Heart left ventricle (tissue), 16 donors: ENCODE measurements around the gene WNT8B. TPM values are rescaled to one million over a fixed set of nuclear protein-coding genes. Genes with fewer than 3 reads are reported as not detected.

Experiments
- ATAC-seq, 4 donors: fragments of 200-7000 bp; cut with Tn5 transposase; one replicate each; pipeline ENCODE4 v1.9.1; 2020 to 2022; ENCODE audit warnings: moderate library complexity in 4 of 4, mild to moderate bottlenecking in 3 of 4, moderate number of reproducible peaks in 1 of 4
- DNase-seq, 5 donors: peaks; one replicate each; pipeline ENCODE4 v3.0.0-alpha.2; 2020
- H3K27ac ChIP-seq, 12 donors: fragments of 200-600 bp; sonication (generic) in 4 of 12; one replicate each; pipeline versions ENCODE4 v1.5.0 to v1.8.0; 2016 to 2022; ENCODE audit warnings: mild to moderate bottlenecking in 2 of 12
- H3K27me3 ChIP-seq, 9 donors: fragments of 200-600 bp; sonication (generic) in 2 of 9; one replicate each; pipeline versions ENCODE4 v1.5.1 to v1.8.0; 2016 to 2022; ENCODE audit warnings: mild to moderate bottlenecking in 3 of 9
- H3K36me3 ChIP-seq, 9 donors: fragments of 200-600 bp; sonication (generic) in 2 of 9; one replicate each; pipeline versions ENCODE4 v1.5.0 to v1.8.0; 2018 to 2022; ENCODE audit warnings: mild to moderate bottlenecking in 2 of 9
- H3K4me1 ChIP-seq, 12 donors: fragments of 200-600 bp; sonication (generic) in 4 of 12; one replicate each; pipeline versions ENCODE4 v1.5.0 to v1.8.0; 2016 to 2022; ENCODE audit warnings: mild to moderate bottlenecking in 3 of 12
- H3K4me3 ChIP-seq, 12 donors: fragments of 200-600 bp; sonication (generic) in 4 of 12; one replicate each; pipeline versions ENCODE4 v1.5.0 to v1.8.0; 2017 to 2022; ENCODE audit warnings: mild to moderate bottlenecking in 9 of 12, moderate library complexity in 4 of 12
- H3K9me3 ChIP-seq, 12 donors: fragments of 200-600 bp; sonication (generic) in 4 of 12; one replicate each; pipeline versions ENCODE4 v1.5.0 to v1.8.0; 2016 to 2022; ENCODE audit warnings: mild to moderate bottlenecking in 1 of 12
- POLR2A ChIP-seq, 2 donors: fragments of 450-650 bp; IDR thresholded peaks; one replicate each; pipeline ENCODE4 v1.6.1; 2017; ENCODE audit warnings: antibody characterized with exemption in 2 of 2, mild to moderate bottlenecking in 2 of 2, moderate library complexity in 2 of 2
- WGBS, 4 donors: extraction: QIAGEN DNeasy Blood & Tissue Kit in 2 of 4; methylation state at CpG; one replicate each; pipeline versions ENCODE4 v1.1.5 to v1.1.7; 2013 to 2018; 5-methylcytosine and 5-hydroxymethylcytosine counted together
- intact Hi-C, 10 donors: fragments of 100-400 bp; cut with DNase I; formaldehyde crosslinking; loops; one replicate each; pipeline versions ENCODE4 v1.11.1 to v1.14.2; 2022
- polyA plus RNA-seq, 2 donors: library from polyadenylated mRNA; stranded (reverse); fragments of 200-250 nt; gene quantifications; one replicate each; pipeline ENCODE4 v1.2.3, GENCODE V29; 2013
- total RNA-seq, 9 donors: library from RNA; depleted of rRNA in 2 of 9; stranded (reverse); fragments of >200 nt in 2 of 9; fragmentation: NEBNext Ultra II Directional in 3 of 9; extraction: Animal tissue kit (Norgen Biotek cat#: 25700) in 3 of 9; gene quantifications; one replicate each; pipeline versions ENCODE4 v1.1.0 to v1.2.4, GENCODE V29; 2016 to 2023
- TF ChIP-seq, protein P1 (sequence below), 12 donors: fragments of 200-600 bp; sonication (generic) in 4 of 12; IDR thresholded peaks; one replicate each; pipeline versions ENCODE4 v1.5.0 to v1.8.0; 2018 to 2022; ENCODE audit warnings: antibody characterized with exemption in 12 of 12, mild to moderate bottlenecking in 5 of 12
- donor health status: ischemic (EF 13 %, LVEDD 7.1; RV severe dilation, severe dysfunction).
- donor health status: healthy with polysubstance abuse.
- donor health status: DM: no; HTN: yes; CAD: no.
- donor health status: DM: no; HTN: no; CAD: no.
- donor health status: ischemic (EF 25% LVEDD 6.9; RV normal size, moderate dysfunction).
- donor health status: ischemic (EF 25% LVEDD 5.7; RV mildly dilated, moderate dysfunction).
- donor health status: healthy.
- donor health status: DM: yes; HTN: yes; CAD: no.
- donor health status: ischemic (EF 35%, LVEDD 5.7; RV mildly dilated, moderate dysfunction).
- donor health status: nonischemic (EF 11% LVEDD 7.7; RV severe dilation, severe dysfunction).
- donor health status: DM: yes; HTN: yes; CAD: no.
- donor health status: PGD.
- donor health status: ischemic (EF 29% LVEDD 5.4; RV normal size, mild dysfunction).
- donor health status: nonischemic (EF 23%, LVEDD 6.1; RV moderate dilation, normal function).

Gene WNT8B
- total and polyA plus RNA-seq, 11 donors = not detected

DNA sequence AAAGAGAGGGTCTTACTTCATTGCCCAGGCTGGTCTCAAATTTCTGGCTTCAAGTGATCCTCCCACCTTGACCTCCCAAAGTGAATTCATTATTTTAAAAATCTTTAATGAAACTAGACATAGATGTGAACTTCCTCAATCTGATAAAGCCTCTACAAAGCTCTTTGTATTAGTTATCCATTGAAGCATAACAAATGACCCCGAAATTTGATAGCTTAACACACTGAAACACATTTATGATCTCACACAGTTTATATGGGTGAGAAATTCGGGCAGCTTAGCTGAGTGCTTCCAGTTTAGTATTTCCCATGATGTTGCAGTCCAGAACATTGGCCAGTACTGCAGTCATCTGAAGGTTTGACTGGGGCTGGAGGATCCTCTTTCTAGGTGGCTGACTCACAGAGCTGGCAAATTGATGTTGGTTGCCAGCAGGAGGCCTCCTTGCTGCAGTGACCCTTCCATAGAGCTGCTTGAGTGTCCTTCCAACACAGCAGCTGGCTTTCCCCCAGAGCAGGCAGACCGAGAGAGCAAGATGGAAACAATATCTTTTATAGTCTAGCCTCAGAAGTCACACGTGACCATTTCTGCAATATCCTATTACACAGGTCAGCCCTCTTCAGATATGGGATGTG is 16.6 kb upstream of the WNT8B start:
- peaks cover 0 to 19% (median 0%) of the 10 kb centered on the region in 9 donors for H3K27me3 ChIP-seq
- no peak for DNase-seq
- H3K27ac ChIP-seq = no peak overlapping the region
- 61 to 73% (median 70%) methylated on average over 4 of the region's 4 CpGs for WGBS, 4 donors
- peaks cover 0 to 7% (median 0%) of the 10 kb centered on the region in 12 donors for H3K9me3 ChIP-seq
- no peaks in the 10 kb centered on the region for H3K36me3 ChIP-seq
- H3K4me3 ChIP-seq = no peak overlapping the region
- ATAC-seq = no peak
- intact Hi-C loops = no loop called here
- TF ChIP-seq, protein P1, sequence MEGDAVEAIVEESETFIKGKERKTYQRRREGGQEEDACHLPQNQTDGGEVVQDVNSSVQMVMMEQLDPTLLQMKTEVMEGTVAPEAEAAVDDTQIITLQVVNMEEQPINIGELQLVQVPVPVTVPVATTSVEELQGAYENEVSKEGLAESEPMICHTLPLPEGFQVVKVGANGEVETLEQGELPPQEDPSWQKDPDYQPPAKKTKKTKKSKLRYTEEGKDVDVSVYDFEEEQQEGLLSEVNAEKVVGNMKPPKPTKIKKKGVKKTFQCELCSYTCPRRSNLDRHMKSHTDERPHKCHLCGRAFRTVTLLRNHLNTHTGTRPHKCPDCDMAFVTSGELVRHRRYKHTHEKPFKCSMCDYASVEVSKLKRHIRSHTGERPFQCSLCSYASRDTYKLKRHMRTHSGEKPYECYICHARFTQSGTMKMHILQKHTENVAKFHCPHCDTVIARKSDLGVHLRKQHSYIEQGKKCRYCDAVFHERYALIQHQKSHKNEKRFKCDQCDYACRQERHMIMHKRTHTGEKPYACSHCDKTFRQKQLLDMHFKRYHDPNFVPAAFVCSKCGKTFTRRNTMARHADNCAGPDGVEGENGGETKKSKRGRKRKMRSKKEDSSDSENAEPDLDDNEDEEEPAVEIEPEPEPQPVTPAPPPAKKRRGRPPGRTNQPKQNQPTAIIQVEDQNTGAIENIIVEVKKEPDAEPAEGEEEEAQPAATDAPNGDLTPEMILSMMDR (IDR thresholded peaks at IDR 0.05) = no peak
- no peak for TF ChIP-seq POLR2A (IDR thresholded peaks at IDR 0.05)
- H3K4me1 ChIP-seq = no peaks in the 10 kb centered on the region

DNA sequence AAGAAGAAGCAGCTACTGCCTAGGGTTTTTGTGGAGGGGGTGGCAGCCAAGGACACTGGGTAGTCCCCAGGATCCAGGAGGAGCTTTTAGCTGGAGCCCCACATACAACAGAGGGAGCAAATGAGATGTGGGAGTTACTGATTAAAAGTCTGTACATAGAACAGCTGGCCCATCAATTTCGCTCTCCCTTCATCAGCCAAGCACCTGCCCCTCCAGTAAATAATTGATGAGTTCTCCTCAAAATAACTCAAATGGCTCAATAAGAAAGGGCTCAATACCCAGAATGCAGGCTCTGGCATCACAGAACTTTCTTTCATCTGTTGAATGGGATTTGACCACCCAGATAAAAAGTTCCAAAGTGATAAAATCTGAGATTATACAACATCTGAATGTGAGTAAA is 15.1 kb upstream of the WNT8B start:
- intact Hi-C loops = no loop called here
- no peak for ATAC-seq

DNA sequence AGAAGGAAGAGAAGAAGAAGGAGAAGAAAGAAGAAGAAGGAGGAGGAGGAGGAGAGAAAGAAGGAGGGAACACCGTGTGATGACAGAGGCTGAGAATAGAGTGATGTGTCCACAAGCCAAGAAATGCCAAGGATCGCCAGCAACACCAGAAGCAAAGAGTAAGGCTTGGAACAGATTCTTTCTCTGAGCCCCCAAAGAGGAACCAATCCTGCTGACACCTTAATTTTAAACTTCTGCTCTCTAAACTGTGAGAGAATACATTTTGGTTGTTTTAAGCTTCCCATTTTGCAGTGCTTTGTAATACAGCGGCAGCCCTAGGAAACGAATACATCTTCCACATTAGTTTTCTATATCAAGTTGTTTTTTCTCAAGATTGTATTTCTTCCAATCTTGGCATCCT is 13.9 kb upstream of the WNT8B start:
- Histone ChIP-seq H3K4me1 (no peaks in the 10 kb centered on the region), H3K27ac (no peak overlapping the region), H3K27me3 (peaks cover 0 to 29% (median 0%) of the 10 kb centered on the region in 9 donors), H3K36me3 (no peaks in the 10 kb centered on the region), H3K4me3 (no peak overlapping the region), H3K9me3 (peaks cover 0 to 7% (median 0%) of the 10 kb centered on the region in 12 donors)
- WGBS, 4 donors = 82 to 85% (median 83%) methylated on average over 4 of the region's 4 CpGs
- TF ChIP-seq POLR2A (IDR thresholded peaks at IDR 0.05) = no peak
- TF ChIP-seq, protein P1 (IDR thresholded peaks at IDR 0.05) = no peak
- intact Hi-C loops = no loop called here
- peak in 1 of 4 donors; percentile 50 for ATAC-seq
- DNase-seq = no peak

More for the DNA sequence above, 15.1 kb upstream of the WNT8B start:
- H3K27ac ChIP-seq = no peak overlapping the region
- 79 to 100% (median 85%) methylated on average over 1 of the region's 1 CpG for whole genome bisulfite sequencing, 4 donors
- H3K9me3 ChIP-seq = peaks cover 0 to 7% (median 0%) of the 10 kb centered on the region in 12 donors
- no peak overlapping the region for H3K4me3 ChIP-seq
- no peaks in the 10 kb centered on the region for H3K36me3 ChIP-seq
- H3K4me1 ChIP-seq = no peaks in the 10 kb centered on the region
- DNase-seq = no peak
- H3K27me3 ChIP-seq = peaks cover 0 to 19% (median 0%) of the 10 kb centered on the region in 9 donors
- TF ChIP-seq, protein P1 (IDR thresholded peaks at IDR 0.05) = no peak
- TF ChIP-seq POLR2A (IDR thresholded peaks at IDR 0.05) = no peak

DNA sequence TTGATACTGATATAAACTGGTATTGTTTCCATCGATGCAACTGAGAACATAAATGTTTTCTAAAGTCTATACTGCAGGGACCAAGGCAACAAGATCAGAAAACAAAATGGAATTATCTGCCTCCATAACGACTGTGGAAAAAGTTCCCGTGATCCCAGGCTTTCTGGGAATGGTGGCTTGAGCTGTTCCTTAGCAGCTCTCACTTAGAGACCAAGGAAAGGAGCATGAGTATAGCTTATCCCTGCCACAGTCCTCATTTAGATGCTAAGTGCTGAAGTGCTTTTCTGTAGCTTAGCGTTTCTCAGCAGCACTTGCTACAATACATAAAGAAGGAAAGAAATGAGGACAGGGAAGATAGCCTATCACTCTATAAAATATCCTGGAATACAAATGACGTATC is 5.5 kb downstream of the WNT8B start:
- Histone ChIP-seq H3K4me1 (no peaks in the 10 kb centered on the region), H3K9me3 (no peaks in the 10 kb centered on the region), H3K36me3 (no peaks in the 10 kb centered on the region), H3K27me3 (peaks cover 0 to 38% (median 3%) of the 10 kb centered on the region in 9 donors), H3K27ac (no peak overlapping the region), H3K4me3 (no peak overlapping the region)
- DNase-seq = no peak
- TF ChIP-seq POLR2A (IDR thresholded peaks at IDR 0.05) = no peak
- TF ChIP-seq, protein P1 (IDR thresholded peaks at IDR 0.05) = no peak
- no peak for ATAC-seq
- intact Hi-C loops = no loop called here
- 52 to 60% (median 57%) methylated on average over 5 of the region's 5 CpGs for WGBS, 4 donors
